GM15510 (cell line): ENCODE data around the gene AURKA.
A peak's percentile ranks its signal among the peaks of the same experiment; 100 is the strongest.

ENCODE experiments used
- POLR2A ChIP-seq: IDR thresholded peaks from 3 replicates; pipeline ENCODE4 v1.6.1; 2011; ENCODE audit warnings: borderline replicate concordance; ENCODE audit not compliant: insufficient read length; ENCODE audit errors: extremely low read depth

The AURKA gene

GRCh38 chr20:56392132-56392880, at the start of gene AURKA, which contains the start of gene CSTF1:
AURKA (minus strand) TSS chr20:56392215; CDS start chr20:56388197, 4,018 bp downstream.
CSTF1 (plus strand) TSS chr20:56392645; CDS start chr20:56395553, 2,908 bp downstream.
- TF ChIP-seq POLR2A = peak; percentile 57

DNA sequence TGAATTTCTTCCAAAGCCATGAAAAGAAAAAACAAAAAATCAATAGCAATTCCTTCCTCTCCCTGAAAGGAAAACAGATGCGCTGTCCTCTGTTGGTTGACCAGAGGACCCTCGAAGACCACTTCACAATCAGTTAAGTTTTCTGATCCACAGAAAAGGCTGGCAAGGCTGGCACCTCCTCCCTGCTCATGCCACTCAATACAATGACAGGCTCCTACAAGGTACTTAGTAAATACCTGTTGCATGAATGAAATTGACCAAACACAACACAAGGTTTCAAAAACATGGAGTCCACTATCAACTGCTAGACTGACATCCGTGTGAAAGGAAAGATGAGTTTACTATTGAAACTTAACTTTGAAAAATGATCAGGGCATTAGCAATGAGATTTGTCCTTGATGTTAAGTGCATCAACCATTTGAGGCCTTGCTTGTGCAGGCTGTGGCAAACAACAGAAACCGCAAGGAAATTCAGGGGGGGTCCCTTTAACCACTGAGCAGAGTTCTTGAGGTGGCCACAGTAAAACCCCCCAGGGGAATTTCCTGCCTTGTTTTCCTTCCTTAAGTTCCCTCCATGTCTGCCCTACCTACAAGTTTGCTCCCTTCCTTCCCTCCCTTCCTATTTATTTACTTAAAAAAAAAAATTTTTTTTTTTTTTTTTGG, 48.5 kb upstream of the AURKA start:
- TF ChIP-seq POLR2A = no peak

DNA sequence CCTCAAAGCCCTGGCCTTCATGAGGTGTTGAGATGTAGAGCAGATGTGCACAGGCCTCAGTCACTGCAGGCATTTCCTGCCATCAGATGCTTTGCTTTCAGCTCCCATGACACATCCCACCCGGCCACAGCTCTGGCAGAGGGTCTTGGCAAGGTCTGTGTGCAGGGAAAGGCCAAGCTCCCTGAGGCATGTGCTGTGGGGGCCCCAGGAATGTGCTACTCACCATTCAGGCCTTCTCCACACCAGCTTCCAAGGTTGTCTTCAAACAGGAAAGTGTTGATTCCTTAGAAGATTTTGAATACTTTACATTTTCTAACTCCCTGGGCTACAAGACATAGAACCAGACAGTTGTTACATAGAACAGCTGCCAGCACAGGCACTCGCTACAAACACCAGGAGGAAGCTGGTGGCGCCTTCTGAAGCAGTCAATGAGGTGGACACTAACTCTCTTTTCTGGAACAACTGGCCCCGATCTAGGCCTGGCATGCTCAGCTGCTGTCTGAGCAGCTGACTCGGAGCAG, 47.8 kb upstream of the AURKA start:
- TF ChIP-seq POLR2A = no peak

DNA sequence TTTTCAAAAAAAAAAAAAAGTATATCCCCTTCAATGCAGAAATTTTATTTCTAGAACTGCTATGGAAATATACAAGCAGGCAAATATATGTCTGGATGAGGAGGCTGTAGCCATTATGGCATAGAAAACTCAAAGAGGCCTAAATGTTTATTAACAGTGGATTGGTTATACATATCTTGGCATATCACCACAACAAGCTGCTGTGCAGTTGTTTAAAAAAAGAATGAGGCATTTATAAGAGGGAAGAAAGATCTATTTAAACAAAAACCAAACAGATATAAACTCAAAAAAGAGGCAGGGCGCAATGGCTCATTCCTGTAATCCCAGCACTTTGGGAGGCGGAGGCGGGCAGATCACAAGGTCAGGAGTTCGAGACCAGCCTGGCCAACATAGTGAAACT, 46.3 kb upstream of the AURKA start:
- TF ChIP-seq POLR2A = no peak

DNA sequence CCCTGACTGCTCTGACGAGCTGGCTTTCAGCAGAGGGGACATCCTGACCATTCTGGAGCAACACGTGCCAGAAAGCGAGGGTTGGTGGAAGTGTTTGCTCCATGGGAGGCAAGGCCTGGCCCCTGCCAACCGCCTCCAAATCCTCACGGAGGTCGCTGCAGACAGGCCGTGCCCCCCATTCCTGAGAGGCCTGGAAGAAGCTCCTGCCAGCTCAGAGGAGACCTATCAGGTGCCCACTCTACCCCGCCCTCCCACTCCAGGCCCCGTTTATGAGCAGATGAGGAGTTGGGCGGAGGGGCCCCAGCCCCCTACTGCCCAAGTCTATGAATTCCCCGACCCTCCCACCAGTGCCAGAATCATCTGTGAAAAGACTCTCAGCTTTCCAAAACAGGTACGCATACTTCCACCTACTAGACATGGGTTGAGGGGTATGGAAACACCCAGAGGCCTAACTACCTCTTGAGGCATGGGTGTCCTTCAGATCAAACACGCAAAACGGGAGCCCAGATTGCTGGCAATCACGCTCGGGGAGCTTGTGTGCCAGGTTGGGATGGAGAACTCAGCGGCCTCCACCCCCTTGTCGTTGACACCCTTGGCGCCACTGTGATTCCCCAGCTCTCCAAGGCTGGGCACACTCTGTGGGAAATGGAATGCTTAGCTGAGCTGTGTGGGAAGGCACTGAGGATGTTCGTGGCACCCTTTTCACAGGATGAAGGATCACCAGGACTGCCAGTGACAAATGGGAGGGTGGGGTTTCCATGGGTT, 45.4 kb upstream of the AURKA start:
- no peak for TF ChIP-seq POLR2A

GRCh38 chr20:56433880-56434255, 41.9 kb upstream of the AURKA start:
- no peak for TF ChIP-seq POLR2A

GRCh38 chr20:56433221-56433879, 41.3 kb upstream of the AURKA start:
- TF ChIP-seq POLR2A = no peak

- TF ChIP-seq POLR2A = no peak
These were observed 39.5 kb upstream of the AURKA start for GRCh38 chr20:56431471-56431870.

DNA sequence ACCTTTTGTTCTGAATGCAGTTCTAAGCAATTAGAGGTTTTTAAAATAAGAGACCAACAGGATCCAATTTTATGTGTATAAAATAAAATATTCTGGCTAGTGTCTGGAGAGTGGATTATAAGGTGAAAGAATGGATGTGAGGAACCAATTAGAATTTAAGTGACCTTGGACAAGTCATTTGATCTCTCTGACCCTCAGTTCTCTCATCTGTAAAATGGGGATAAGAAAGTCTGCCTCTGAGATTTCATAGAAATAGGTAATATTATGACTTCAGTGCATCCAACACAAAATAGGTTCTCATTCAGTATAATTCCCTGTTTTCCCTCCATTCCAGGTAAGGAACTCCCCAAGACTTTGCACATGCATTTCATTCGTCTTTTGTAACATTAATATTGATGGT, 38.9 kb upstream of the AURKA start:
- TF ChIP-seq POLR2A = no peak

GRCh38 chr20:56430461-56430860, 38.4 kb upstream of the AURKA start:
- TF ChIP-seq POLR2A = no peak

DNA sequence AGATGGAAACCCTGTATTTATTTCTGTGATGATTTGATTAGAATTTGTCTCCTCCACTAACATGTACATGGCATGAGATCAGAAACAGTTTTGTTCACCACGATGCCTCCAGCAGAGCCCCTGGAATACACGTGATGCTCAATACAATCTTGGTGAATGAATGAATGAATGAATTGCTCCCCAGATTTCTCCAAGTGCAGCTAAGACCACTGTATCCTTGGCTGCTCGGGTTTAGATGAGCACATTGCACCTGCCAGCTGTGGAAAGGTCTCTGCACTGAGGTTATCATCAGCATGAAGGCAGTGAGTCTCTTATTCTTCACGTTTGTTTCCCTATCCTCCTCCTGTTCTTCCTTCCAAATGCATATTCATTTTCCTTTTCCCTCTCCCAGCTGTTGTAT, 37.9 kb upstream of the AURKA start:
- no peak for TF ChIP-seq POLR2A

GRCh38 chr20:56429502-56429901, 37.5 kb upstream of the AURKA start:
- TF ChIP-seq POLR2A = no peak

GRCh38 chr20:56428881-56429280, 36.9 kb upstream of the AURKA start:
- no peak for TF ChIP-seq POLR2A

GRCh38 chr20:56428410-56428809, 36.4 kb upstream of the AURKA start:
- TF ChIP-seq POLR2A = no peak

DNA sequence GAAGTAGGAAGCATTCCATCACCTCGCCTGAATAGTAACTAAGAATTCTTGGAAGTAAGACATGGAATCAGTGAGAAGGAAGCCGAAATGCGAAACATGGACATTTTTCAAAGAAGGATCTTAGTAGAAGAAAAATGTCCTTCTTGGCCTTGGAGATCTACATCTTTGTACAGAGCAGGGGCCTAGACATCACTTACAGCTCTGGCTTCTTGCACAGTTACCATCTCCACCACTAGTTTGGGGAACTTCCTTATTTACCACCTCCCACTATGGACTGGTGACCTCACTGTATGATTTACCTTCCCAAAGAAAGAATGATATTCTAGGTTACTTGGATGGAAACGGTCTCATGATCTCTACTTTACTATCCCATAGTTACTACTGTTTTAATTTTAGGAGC, 35.8 kb upstream of the AURKA start:
- no peak for TF ChIP-seq POLR2A

DNA sequence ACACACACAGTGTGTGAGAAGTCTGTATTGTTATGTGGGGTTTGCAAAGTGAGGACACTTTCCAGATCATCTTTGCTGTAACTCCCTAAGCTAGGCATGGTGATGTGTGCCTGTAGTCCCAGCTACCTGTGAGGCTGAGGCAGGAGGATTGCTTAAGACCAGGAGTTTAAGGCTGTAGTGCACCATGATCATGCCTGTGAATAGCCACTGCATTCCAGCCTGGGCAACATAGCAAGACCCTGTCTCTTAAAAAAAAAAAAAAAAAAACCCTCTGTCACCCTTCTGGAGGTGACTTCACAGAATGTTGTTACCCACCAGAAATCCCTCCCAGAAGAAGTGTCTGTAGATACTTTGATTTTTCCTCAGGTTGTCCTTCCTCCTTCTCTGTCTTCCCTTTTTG, 34.9 kb upstream of the AURKA start:
- TF ChIP-seq POLR2A = no peak

DNA sequence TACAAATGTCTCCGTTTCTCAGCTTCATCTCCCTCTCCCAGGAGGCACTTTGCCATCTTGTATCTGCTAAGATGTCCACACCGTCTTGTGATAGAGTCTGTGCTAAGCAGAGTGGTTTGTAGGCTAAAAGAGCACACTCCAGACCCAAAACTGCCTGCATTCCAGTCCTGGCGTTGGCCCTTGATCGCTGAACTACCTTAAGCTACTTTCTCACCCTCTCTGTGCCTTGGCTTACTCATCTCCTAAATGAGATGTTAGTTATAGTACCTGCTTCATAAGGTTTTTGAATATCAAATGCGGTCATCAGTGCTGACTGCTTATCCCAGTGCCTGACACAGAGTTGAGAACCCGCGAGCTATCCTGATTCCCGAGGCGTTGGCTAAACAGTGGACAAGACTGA, 34.0 kb upstream of the AURKA start:
- TF ChIP-seq POLR2A = no peak
